HG03064 (cell line): ENCODE measurements around the gene SCAI.
"Not testable (repeated sequence)": the region's sequence is repeated elsewhere in the genome, so short reads cannot be mapped to it uniquely, and the experiment has no call there.

Source experiments
- ATAC-seq: cut with Tn5 transposase; IDR thresholded peaks from one replicate; pipeline ENCODE4 v1.9.1; 2021; ENCODE audit warnings: low read depth; ENCODE audit not compliant: unreplicated experiment

Gene SCAI

GRCh38 chr9:125108541-125108940, 34.8 kb downstream of the SCAI start:
- ATAC-seq, result not testable (repeated sequence)

DNA sequence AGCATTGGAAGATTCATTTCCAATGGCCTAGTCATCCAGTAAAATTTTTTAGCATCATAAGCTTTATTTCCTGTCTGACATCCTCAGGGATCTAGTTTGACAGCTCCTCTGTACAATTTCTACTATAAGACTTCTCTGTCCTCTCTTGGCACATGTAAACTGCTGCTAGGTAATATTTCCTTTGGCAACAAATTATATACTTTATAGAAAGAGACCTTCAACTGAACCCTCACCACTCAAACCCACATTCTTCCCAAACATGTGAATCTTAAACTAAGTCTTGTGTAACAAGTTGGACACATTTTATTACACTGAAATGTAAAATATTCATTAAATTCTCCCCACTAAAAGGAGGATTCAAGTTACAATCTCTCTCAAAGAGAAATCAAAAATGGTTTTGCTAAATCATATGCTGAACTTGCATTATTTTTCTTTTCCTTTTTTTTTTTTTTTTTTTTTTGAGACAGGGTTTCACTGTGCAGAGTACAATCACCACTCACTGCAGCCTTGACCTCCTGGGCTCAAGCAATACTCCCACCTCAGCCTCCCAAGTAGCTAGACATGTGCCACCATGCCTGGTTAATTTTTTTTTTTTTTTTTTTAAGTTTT, 36.9 kb downstream of the SCAI start:
- no peak for ATAC-seq

DNA sequence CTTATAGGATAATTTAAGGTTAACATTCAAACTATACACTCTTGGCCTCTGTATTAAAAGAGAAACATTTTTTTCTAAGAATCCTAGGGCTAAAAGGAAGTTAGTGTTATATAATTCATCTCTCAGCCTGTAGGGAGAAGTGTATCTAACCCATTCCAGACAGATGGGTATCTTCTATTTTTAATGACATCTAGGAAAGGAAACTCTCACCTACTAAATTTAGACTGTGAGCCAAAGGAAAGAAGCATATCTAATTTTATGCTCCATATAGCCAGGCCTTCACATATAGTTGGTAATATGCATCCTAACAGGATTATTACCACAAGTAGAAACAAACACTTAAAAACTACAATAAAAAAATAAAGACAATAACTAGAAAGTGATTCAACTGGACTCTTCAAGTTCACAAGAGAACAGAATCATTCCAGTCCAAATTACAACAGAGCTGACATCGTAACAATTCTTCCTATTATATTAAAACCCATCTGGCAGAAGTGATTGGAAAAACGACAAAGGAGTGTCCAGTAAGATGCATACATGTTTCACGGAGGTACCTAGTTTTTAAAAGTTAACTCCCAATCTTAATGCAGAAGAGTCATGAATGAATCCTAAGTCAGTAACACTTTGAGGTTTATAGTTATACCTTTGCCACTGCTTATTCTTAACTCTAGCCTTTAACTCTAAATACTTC, 39.4 kb downstream of the SCAI start:
- no peak for ATAC-seq

GRCh38 chr9:125103021-125103420, 40.3 kb downstream of the SCAI start:
- ATAC-seq, result no peak

- ATAC-seq, result no peak
Observed at GRCh38 chr9:125100822-125101221, 42.5 kb downstream of the SCAI start.

DNA sequence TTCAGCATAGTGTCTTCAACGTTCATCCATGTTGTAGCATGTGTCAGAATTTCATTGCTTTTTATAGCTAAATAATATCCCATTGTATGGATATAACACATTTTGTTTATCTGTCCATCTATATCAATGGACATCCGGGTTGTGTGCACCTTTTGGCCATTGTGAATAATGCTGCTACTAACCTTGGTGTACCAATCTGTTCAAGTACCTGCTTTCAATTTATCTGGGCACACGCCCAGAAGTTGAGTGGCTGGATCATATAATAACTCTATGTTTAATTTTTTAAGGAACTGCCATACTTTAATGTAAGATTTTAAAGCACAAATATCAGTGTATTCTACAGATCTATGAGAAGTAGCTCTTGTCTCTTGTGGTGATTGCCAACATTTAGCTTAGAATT, 43.5 kb downstream of the SCAI start:
- no peak for ATAC-seq

DNA sequence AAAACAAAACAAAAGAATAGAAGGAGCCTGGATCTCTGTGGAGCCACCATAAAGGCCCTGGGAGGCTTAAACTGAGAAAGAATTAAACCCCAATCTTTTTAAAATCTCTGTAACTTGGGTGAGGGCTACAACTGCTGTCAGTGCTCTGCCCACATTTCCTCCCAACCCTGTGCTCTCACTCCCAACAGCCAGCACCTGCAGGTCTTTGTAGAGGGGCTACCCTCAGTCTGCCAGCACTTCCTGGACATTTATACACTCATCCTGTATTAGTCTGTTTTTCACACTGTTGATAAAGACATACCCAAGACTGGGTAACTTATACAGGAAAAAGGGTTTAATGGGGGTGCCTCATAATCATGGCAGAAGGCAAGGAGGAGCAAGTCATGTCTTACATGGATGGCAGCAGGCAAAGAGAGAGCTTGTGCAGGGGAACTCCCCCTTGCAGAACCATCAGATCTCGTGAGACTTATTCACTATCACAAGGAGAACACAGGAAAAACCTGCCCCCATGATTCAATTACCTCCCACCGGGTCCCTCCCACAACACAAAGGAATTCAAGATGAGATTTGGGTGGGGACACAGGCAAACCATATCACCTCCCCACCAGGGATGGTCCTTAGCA, 47.4 kb downstream of the SCAI start:
- ATAC-seq, result no peak

DNA sequence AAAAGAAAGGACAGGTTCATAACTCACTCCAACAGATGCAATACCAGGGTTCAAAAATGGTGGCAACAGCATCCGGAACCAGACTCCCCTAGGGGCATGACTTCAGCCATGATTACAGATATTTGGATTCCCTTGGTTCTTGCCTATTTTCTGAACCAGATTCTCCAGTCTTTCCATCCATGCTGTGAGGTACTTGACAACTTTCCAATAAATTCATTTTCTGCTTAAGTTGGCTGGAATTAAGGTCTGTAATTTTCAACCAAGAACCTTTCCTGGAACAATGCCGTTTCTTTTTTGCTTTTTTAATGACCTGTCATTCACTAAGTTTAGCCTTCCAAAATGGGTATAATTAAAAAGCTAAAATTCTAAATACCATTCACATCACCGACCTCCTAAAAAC, 52.2 kb downstream of the SCAI start:
- no peak for ATAC-seq

GRCh38 chr9:125089331-125089730, 54.0 kb downstream of the SCAI start:
- no peak for ATAC-seq

- ATAC-seq, result no peak
Observed at GRCh38 chr9:125088752-125089151, 54.6 kb downstream of the SCAI start.

GRCh38 chr9:125085703-125086477, 57.4 kb downstream of the SCAI start:
- no peak for ATAC-seq

DNA sequence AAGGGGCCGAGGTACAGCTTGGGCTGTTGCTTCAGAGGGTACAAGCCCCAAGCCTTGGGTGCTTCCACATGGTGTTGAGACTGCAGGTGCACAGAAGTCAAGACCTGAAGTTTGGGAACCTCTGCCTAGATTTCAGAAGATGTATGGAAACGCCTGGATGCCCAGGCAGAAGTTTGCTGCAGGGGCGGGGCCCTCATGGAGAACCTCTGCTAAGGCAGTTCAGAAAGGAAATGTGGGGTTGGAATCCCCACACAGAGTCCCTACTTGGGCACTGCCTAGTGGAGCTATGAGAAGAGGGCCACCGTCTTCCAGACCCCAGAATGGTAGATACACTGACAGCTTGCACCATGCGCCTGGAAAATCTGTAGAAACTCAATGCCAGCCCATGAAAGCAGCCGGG, 61.1 kb downstream of the SCAI start:
- ATAC-seq, result not testable (repeated sequence)

- not testable (repeated sequence) for ATAC-seq
Observed at GRCh38 chr9:125080797-125081196, 62.5 kb downstream of the SCAI start.

DNA sequence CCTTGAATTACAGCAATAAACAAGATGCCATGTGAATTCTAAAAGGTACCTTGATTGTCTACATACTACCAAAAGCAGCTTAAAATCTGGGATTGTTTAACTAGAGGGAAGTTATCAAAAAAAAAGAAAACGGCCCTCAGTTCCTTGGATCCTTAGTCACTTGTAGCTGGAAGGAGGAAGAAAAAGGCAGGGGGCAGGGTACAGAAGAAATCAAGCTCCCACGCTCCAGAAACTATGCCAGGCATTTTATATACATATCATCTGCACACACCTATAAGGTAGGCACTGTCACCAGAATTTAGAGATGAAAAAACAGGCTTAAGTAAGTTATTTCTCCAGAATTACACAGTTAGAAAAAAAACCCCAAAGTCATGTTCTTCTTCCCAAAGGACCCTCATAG, 63.4 kb downstream of the SCAI start:
- ATAC-seq, result no peak

DNA sequence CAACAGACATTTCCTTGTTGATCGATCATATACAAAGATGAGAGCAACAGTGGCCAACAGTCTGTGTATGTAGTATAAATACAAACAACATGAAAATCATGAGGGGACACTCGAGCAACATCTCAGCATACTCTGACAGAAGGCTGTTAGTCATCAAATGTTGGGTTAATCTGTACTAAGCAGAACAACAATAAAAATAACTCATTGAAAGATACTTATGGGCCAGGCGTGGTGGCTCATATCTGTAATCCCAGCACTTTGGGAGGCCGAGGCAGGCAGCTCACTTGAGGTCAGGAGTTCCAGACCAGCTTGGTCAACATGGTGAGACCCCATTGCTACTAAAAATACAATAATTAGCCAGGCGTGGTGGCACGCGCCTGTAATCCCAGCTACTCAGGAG, 67.3 kb downstream of the SCAI start:
- ATAC-seq, result no peak

DNA sequence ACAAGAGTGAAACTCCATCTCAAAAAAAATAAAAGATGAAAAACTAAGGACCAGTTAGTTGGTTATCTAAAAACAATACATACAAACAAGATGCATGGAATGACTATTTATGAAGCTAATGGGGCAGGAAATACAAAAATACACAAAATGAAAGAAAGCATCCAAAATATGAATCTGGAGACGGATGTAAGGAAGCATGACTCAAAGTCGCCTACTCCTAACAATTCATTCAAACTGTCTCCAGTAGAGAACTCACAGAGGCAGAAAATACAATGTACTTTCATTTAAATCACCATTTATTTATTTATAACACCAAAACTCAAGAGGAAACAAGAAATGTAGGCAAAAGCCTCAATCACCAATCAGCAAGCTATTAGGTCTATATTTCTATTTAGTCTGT, 68.4 kb downstream of the SCAI start:
- ATAC-seq, result no peak

DNA sequence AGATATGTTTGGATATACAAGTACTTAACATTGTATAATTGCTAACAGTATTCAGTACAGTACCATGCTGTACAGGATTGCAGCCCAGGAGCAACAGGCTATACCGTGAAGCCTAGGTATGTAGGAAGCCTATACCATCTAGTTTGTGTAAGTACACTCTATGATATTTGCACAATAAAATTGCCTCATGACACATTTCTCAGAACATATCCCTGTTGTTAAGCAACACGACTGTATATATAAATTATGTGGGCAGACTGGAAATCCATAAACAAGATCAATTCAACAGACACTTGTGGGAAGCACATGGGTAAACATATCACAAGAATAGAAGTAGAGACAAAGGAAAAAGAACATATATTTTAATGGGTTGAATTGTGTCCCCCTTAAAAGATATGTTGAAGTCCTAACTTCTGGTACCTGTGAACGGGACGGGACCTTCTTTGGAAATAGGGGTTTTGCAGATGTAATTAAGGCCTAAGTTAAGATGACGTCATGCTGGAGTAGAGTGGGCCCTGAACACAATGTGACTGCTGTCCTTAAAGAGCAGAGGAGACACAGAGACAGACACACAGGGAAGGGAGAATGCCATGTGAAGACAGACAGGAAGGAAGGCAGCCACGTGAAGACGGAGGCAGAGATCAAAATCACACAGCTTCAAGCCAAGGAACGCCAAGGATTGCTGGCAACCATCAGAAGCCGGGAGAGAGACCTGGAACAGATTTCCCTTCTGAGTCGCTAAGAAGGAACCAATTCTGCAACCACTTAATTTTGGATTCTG, 76.3 kb downstream of the SCAI start:
- no peak for ATAC-seq

- no peak for ATAC-seq
Observed at GRCh38 chr9:125061391-125061790, 81.9 kb downstream of the SCAI start.

DNA sequence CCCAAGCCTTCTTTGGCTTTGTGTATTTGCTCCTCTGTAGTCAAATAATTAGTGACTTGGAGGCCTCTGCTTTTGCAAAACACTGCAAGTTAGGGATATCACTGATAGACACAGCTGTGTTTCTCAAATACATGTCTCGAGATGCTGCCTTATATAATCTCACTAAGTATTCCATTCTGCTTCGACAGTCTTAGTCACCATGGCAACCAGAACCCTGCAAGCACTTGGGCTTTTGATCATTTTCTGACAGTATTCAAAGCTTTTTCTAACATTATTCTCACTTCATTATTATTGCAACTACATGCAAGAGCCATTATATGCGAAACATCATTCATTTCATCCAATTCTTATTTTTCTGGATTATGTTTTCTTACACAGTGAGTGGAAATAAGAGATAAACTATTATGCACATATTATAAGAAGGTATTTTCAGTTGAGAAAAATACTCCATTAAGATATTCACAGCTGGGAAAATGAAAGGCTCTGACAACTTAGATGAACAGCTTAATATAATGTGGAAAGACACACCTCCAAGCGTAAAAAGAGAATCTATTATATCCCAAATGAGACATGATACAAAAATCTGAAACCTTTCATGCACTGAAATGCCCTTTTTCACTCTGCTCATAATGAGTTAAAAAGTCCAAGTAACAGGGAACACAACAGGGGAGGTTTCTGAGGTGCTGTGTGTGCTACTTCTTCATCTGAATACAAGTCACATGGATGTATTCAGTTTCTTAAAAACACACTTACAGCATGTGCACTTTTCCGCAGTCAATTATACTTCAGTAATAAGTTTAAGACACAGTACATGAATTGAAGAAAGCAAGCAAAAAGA, 93.9 kb downstream of the SCAI start:
- ATAC-seq, result no peak

DNA sequence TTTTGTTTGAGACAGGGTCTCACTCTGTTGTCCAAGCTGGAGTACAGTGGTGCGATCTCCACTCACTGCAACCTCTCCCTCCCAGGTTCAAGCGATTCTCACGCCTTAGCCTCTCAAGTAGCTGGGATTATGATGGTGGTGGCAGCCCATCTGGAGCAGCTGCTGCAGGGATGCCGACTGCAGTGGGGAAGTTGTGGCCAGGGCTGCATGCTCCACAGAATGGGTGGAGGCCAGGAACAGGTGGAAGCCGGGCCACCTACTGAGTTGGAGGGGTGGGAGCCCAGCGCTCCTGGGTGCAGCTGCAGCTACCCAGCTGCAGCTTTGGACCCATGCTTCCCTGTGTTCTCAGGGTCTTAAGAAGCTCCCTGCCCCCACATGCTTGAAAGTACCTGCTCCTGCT, 99.7 kb downstream of the SCAI start:
- no peak for ATAC-seq
